Right atrium auricular region (tissue), 2 donors: ENCODE data around the gene NR2E1. TPM values are rescaled to one million over a fixed set of nuclear protein-coding genes. Genes with fewer than 3 reads are reported as not detected.

Experiments used
- DNase-seq: peaks from one replicate; pipeline ENCODE4 v3.0.0-alpha.2; 2019; ENCODE audit warnings: low spot score
- H3K27ac ChIP-seq, 2 donors: fragments of 200-600 bp; sonication (generic); 1 replicate in 1 of 2; 2 replicates in 1 of 2; pipeline ENCODE4 v1.5.1; 2016 to 2019
- H3K27me3 ChIP-seq, 2 donors: fragments of 200-600 bp; sonication (generic); one replicate each; pipeline versions ENCODE4 v1.5.1 to v1.6.0; 2017 to 2019
- H3K36me3 ChIP-seq: fragments of 200-600 bp; sonication (generic); one replicate; pipeline ENCODE4 v1.5.1; 2016
- H3K4me1 ChIP-seq, 2 donors: fragments of 200-600 bp; sonication (generic); one replicate each; pipeline versions ENCODE4 v1.5.1 to v1.6.0; 2017 to 2019
- H3K4me3 ChIP-seq, 2 donors: fragments of 200-600 bp; sonication (generic); 1 replicate in 1 of 2; 2 replicates in 1 of 2; pipeline ENCODE4 v1.5.1; 2017 to 2019; ENCODE audit warnings: mild to moderate bottlenecking in 1 of 2, moderate library complexity in 1 of 2
- H3K9me3 ChIP-seq, 2 donors: fragments of 200-600 bp; sonication (generic); one replicate each; pipeline ENCODE4 v1.5.1; 2019
- CTCF ChIP-seq, 2 donors: fragments of 200-600 bp; sonication (generic); IDR thresholded peaks; one replicate each; pipeline ENCODE4 v1.5.1; 2019; ENCODE audit warnings: antibody characterized with exemption in 2 of 2
- total RNA-seq, 2 donors: library from RNA; depleted of rRNA; stranded (reverse); fragments of >200 nt; gene quantifications; one replicate each; pipeline ENCODE4 v1.1.0, GENCODE V29; 2016

NR2E1 gene
- total RNA-seq, 2 donors from 2014 or later = not detected

- DNase-seq = no peak
- Histone ChIP-seq H3K27me3 (peaks cover 61 to 76% of the 10 kb centered on the region in 2 donors), H3K4me3 (no peak overlapping the region), H3K36me3 (no peaks in the 10 kb centered on the region), H3K27ac (no peak overlapping the region), H3K4me1 (peaks cover 0 to 32% of the 10 kb centered on the region in 2 donors), H3K9me3 (no peaks in the 10 kb centered on the region)
- TF ChIP-seq CTCF (IDR thresholded peaks at IDR 0.05) = no peak
Observed at GRCh38 chr6:108163267-108163643, 2.6 kb upstream of the NR2E1 start.

- no peak overlapping the region for H3K4me3 ChIP-seq
- no peaks in the 10 kb centered on the region for H3K36me3 ChIP-seq
- no peaks in the 10 kb centered on the region for H3K9me3 ChIP-seq
- peaks cover 58 to 82% of the 10 kb centered on the region in 2 donors for H3K27me3 ChIP-seq
- DNase-seq = no peak
- H3K27ac ChIP-seq = no peak overlapping the region
- TF ChIP-seq CTCF (IDR thresholded peaks at IDR 0.05) = no peak
- H3K4me1 ChIP-seq = peaks cover 0 to 39% of the 10 kb centered on the region in 2 donors
Observed at GRCh38 chr6:108163644-108164542, 1.9 kb upstream of the NR2E1 start.

- no peak overlapping the region for H3K27ac ChIP-seq
- peaks cover 0 to 45% of the 10 kb centered on the region in 2 donors for H3K4me1 ChIP-seq
- H3K9me3 ChIP-seq = no peaks in the 10 kb centered on the region
- no peak for TF ChIP-seq CTCF (IDR thresholded peaks at IDR 0.05)
- H3K27me3 ChIP-seq = peaks cover 64 to 82% of the 10 kb centered on the region in 2 donors
- no peaks in the 10 kb centered on the region for H3K36me3 ChIP-seq
- H3K4me3 ChIP-seq = no peak overlapping the region
- no peak for DNase-seq
Observed at GRCh38 chr6:108164543-108164814, 1.3 kb upstream of the NR2E1 start.

GRCh38 chr6:108164815-108165706 lies 761 bp upstream of the NR2E1 start:
- Histone ChIP-seq H3K4me3 (peak overlapping the region in 1 of 2 donors; percentile 15), H3K27me3 (peaks cover 67 to 85% of the 10 kb centered on the region in 2 donors), H3K9me3 (no peaks in the 10 kb centered on the region), H3K36me3 (no peaks in the 10 kb centered on the region), H3K4me1 (peaks cover 0 to 49% of the 10 kb centered on the region in 2 donors), H3K27ac (no peak overlapping the region)
- no peak for TF ChIP-seq CTCF (IDR thresholded peaks at IDR 0.05)
- no peak for DNase-seq

- TF ChIP-seq CTCF (IDR thresholded peaks at IDR 0.05) = no peak
- Histone ChIP-seq H3K27ac (no peak overlapping the region), H3K4me3 (no peak overlapping the region), H3K27me3 (peaks cover 80 to 93% of the 10 kb centered on the region in 2 donors), H3K4me1 (peaks cover 0 to 58% of the 10 kb centered on the region in 2 donors), H3K9me3 (no peaks in the 10 kb centered on the region), H3K36me3 (no peaks in the 10 kb centered on the region)
- DNase-seq = no peak
Observed at GRCh38 chr6:108166664-108167448, 1.0 kb downstream of the NR2E1 start.
